ENCODE results near the gene CNTRL.
A peak's percentile ranks its signal among the peaks of the same experiment; 100 is the strongest.

Gene CNTRL

DNA sequence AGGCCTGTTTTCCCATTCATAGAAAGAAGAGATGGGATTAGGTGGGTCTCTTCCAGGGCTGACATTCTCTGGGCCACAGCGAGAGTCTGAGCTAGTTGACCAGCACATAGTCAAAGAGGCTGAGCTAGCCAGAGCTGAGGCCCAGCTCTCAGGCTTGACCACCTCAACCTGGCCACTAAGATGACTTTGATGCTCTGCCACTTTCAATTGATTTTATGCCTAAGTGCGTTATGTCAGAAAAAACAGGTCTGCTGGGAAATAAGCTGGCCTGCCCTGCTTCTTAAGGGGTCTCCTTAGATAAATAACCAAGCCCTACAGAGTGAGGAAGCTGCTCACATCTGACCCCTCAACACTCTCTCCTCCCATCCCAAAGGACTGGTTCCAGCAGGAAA is 146.9 kb downstream of the CNTRL start:
- no peak overlapping the region for H3K4me2 ChIP-seq (ENCODE audit: low read length)
- no peaks in the 10 kb centered on the region for H3F3A ChIP-seq (ENCODE audit: control insufficient read depth, insufficient read depth)
- H4K20me1 ChIP-seq (ENCODE audit: control insufficient read depth, insufficient read depth, low read depth, low read length), result no peaks in the 10 kb centered on the region
- no peak overlapping the region for H3K4me3 ChIP-seq (ENCODE audit: low read length)
- H3K27me3 ChIP-seq (ENCODE audit: control insufficient read depth, low read length), result no peaks in the 10 kb centered on the region
- no peak overlapping the region for H3K27ac ChIP-seq (ENCODE audit: low read depth, low read length)
- H3K4me1 ChIP-seq (ENCODE audit: control insufficient read depth, low read length), result no peaks in the 10 kb centered on the region
- TF ChIP-seq, protein P1, sequence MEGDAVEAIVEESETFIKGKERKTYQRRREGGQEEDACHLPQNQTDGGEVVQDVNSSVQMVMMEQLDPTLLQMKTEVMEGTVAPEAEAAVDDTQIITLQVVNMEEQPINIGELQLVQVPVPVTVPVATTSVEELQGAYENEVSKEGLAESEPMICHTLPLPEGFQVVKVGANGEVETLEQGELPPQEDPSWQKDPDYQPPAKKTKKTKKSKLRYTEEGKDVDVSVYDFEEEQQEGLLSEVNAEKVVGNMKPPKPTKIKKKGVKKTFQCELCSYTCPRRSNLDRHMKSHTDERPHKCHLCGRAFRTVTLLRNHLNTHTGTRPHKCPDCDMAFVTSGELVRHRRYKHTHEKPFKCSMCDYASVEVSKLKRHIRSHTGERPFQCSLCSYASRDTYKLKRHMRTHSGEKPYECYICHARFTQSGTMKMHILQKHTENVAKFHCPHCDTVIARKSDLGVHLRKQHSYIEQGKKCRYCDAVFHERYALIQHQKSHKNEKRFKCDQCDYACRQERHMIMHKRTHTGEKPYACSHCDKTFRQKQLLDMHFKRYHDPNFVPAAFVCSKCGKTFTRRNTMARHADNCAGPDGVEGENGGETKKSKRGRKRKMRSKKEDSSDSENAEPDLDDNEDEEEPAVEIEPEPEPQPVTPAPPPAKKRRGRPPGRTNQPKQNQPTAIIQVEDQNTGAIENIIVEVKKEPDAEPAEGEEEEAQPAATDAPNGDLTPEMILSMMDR (IDR thresholded peaks at IDR 0.05; ENCODE audit: low read depth, low read length, poor library complexity, severe bottlenecking), result no peak
- no peak for TF ChIP-seq EZH2phosphoT487 (IDR thresholded peaks at IDR 0.05; ENCODE audit: borderline replicate concordance, low read length)
- H3K9me3 ChIP-seq (ENCODE audit: control insufficient read depth, insufficient read depth, low read length), result no peaks in the 10 kb centered on the region
- H3K9me2 ChIP-seq (replicated peaks; ENCODE audit: control insufficient read depth, low read length), result no peaks in the 10 kb centered on the region
- H3K79me2 ChIP-seq (ENCODE audit: control insufficient read depth, low read length), result no peaks in the 10 kb centered on the region
- no peaks in the 10 kb centered on the region for H3K36me3 ChIP-seq (ENCODE audit: control insufficient read depth, low read length)

DNA sequence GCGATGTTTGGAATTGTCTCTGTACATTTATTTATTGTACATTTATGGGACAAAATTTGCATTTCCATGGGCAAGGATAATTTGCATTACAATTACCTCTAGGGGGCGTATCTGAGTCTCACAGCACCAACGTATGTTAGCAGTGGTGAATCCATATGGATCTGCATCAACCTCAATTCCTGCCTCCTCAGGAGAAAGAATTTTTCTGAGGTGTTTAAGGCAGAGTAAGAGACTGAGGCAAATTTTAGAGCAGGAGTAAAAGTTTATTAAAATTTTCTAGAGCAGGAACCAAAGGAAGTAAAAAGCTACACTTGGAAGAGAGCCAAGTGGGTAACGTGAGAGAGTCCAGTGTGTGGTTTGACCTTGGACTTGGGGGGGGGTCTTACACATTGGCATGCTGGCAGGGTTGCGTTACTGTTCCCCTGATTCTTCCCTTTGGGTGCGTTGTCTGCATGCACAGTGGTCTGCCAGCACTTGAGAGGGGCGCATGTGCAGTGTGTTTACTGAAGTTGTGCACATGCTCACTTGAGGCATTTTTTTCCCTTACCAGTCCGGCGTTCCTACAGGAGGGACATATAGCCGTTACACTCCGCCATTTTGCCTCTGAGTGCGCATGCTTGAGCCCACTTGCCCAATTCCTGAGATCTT is 147.9 kb downstream of the CNTRL start:
- Histone ChIP-seq H3K27me3 (ENCODE audit: control insufficient read depth, low read length) (no peaks in the 10 kb centered on the region), H3K27ac (ENCODE audit: low read depth, low read length) (no peak overlapping the region), H3K4me1 (ENCODE audit: control insufficient read depth, low read length) (no peaks in the 10 kb centered on the region), H4K20me1 (ENCODE audit: control insufficient read depth, insufficient read depth, low read depth, low read length) (no peaks in the 10 kb centered on the region), H3K79me2 (ENCODE audit: control insufficient read depth, low read length) (no peaks in the 10 kb centered on the region), H3K4me3 (ENCODE audit: low read length) (no peak overlapping the region), H3F3A (ENCODE audit: control insufficient read depth, insufficient read depth) (no peaks in the 10 kb centered on the region), H3K4me2 (ENCODE audit: low read length) (no peak overlapping the region), H3K36me3 (ENCODE audit: control insufficient read depth, low read length) (no peaks in the 10 kb centered on the region), H3K9me3 (ENCODE audit: control insufficient read depth, insufficient read depth, low read length) (no peaks in the 10 kb centered on the region), H3K9me2 (replicated peaks; ENCODE audit: control insufficient read depth, low read length) (no peaks in the 10 kb centered on the region)
- TF ChIP-seq, protein P1 (IDR thresholded peaks at IDR 0.05; ENCODE audit: low read depth, low read length, poor library complexity, severe bottlenecking), result peak; percentile 70
- no peak for TF ChIP-seq EZH2phosphoT487 (IDR thresholded peaks at IDR 0.05; ENCODE audit: borderline replicate concordance, low read length)

DNA sequence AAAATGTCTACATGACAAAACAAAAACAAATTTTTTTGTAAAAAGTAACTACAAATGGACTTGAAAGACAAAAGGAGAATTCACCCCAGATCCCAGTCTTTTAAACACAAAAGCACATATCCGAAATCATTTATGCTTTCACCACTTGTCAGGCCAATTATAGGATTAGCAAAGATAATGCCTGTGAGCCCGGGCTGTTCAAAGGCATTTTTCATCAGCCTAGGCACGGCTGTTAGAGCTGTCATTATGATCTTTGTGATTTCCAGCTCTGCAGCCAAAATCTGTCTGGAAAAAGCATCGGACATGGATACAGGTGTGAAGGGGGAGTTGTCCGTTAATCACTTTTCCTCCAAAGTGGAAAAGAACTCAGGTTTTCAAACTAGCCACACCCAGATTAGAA is 150.5 kb downstream of the CNTRL start:
- TF ChIP-seq EZH2phosphoT487 (IDR thresholded peaks at IDR 0.05; ENCODE audit: borderline replicate concordance, low read length), result no peak
- TF ChIP-seq, protein P1 (IDR thresholded peaks at IDR 0.05; ENCODE audit: low read depth, low read length, poor library complexity, severe bottlenecking), result no peak
- H3K27me3 ChIP-seq (ENCODE audit: control insufficient read depth, low read length), result no peaks in the 10 kb centered on the region
- H3K4me3 ChIP-seq (ENCODE audit: low read length), result no peak overlapping the region
- no peak overlapping the region for H3K27ac ChIP-seq (ENCODE audit: low read depth, low read length)
- H3F3A ChIP-seq (ENCODE audit: control insufficient read depth, insufficient read depth), result no peaks in the 10 kb centered on the region
- H3K9me3 ChIP-seq (ENCODE audit: control insufficient read depth, insufficient read depth, low read length), result no peaks in the 10 kb centered on the region
- no peaks in the 10 kb centered on the region for H3K4me1 ChIP-seq (ENCODE audit: control insufficient read depth, low read length)
- H3K9me2 ChIP-seq (replicated peaks; ENCODE audit: control insufficient read depth, low read length), result no peaks in the 10 kb centered on the region
- H4K20me1 ChIP-seq (ENCODE audit: control insufficient read depth, insufficient read depth, low read depth, low read length), result no peaks in the 10 kb centered on the region
- no peaks in the 10 kb centered on the region for H3K79me2 ChIP-seq (ENCODE audit: control insufficient read depth, low read length)
- H3K36me3 ChIP-seq (ENCODE audit: control insufficient read depth, low read length), result no peaks in the 10 kb centered on the region
- H3K4me2 ChIP-seq (ENCODE audit: low read length), result no peak overlapping the region
